Muscle of leg (tissue), 11 donors: Measurements from ENCODE around the gene SPAG8. TPM values are rescaled to one million over a fixed set of nuclear protein-coding genes. Genes with fewer than 3 reads are reported as not detected.

Experiments used
- DNase-seq: peaks from one replicate; pipeline ENCODE4 v3.0.0; 2013
- H3K27ac ChIP-seq: one replicate; pipeline ENCODE4 v1.5.1; 2013; ENCODE audit warnings: mild to moderate bottlenecking, low read length, control low read depth
- H3K27me3 ChIP-seq: one replicate; pipeline ENCODE4 v1.6.1; 2013; ENCODE audit warnings: low read length; ENCODE audit not compliant: control insufficient read depth, insufficient read depth
- H3K36me3 ChIP-seq: one replicate; pipeline ENCODE4 v1.6.1; 2013; ENCODE audit warnings: low read length; ENCODE audit not compliant: control insufficient read depth, insufficient read depth
- H3K4me1 ChIP-seq: one replicate; pipeline ENCODE4 v1.6.1; 2013; ENCODE audit warnings: low read length; ENCODE audit not compliant: control insufficient read depth, insufficient read depth
- H3K4me3 ChIP-seq: one replicate; pipeline ENCODE4 v1.5.1; 2013; ENCODE audit warnings: low read length, control low read depth
- H3K9me3 ChIP-seq: replicated peaks from 2 replicates; pipeline ENCODE4 v1.6.1; 2013; ENCODE audit warnings: low read depth, low read length; ENCODE audit not compliant: control insufficient read depth
- WGBS: methylation state at CpG from one replicate; pipeline ENCODE4 v1.1.5; 2013; ENCODE audit warnings: missing lambda C conversion rate; ENCODE audit not compliant: insufficient coverage; 5-methylcytosine and 5-hydroxymethylcytosine counted together
- polyA plus RNA-seq, 8 donors: library from polyadenylated mRNA; unstranded; fragments of 120-200 nt; gene quantifications; one replicate each; pipeline versions ENCODE4 v1.2.1 to v1.2.3, GENCODE V29; 2013; ENCODE audit warnings: inconsistent platforms in 1 of 8, low replicate concordance in 1 of 8; ENCODE audit not compliant: insufficient read length in 8 of 8, insufficient read depth in 1 of 8
- total RNA-seq: library from RNA; stranded (reverse); fragments of 120-200 nt; gene quantifications from one replicate; pipeline ENCODE4 v1.2.4, GENCODE V29; 2013

The SPAG8 gene
- total and polyA plus RNA-seq, 9 donors: 1.3 to 3.1 (median 2.0) TPM

GRCh38 chr9:35759795-35760194, 52.3 kb downstream of the SPAG8 start:
- Histone ChIP-seq H3K4me3 (no peak overlapping the region), H3K9me3 (no peaks in the 10 kb centered on the region), H3K36me3 (peaks cover 8% of the 10 kb centered on the region), H3K4me1 (peaks cover 12% of the 10 kb centered on the region), H3K27ac (no peak overlapping the region), H3K27me3 (no peaks in the 10 kb centered on the region)
- DNase-seq: no peak
- WGBS: 92% methylated on average over 4 of the region's 4 CpGs

Other genes starting within 250 kb of the SPAG8 start
- 12.8 TPM for gene TESK1, start 207.0 kb downstream of the SPAG8 start, total RNA-seq
- 10 to 100 TPM; 29.2 to 47.3 (median 39.9) TPM for gene TESK1, start 207.0 kb downstream of the SPAG8 start, polyA plus RNA-seq
- gene CD72, start 193.8 kb downstream of the SPAG8 start, total RNA-seq: 1.6 TPM
- gene CD72, start 193.8 kb downstream of the SPAG8 start, polyA plus RNA-seq: 1 to 10 TPM; 1.2 to 2.9 (median 1.8) TPM
- 0.09 TPM for gene SIT1, start 161.3 kb downstream of the SPAG8 start, total RNA-seq
- gene SIT1, start 161.3 kb downstream of the SPAG8 start, polyA plus RNA-seq: 1 to 10 TPM in 1 of 8 donors, under 1 TPM in 4, not detected in 3; 0.09 to 1.7 (median 0.27) TPM
- 19,485 TPM for gene RMRP, start 154.2 kb downstream of the SPAG8 start, total RNA-seq
- not detected for gene RMRP, start 154.2 kb downstream of the SPAG8 start, polyA plus RNA-seq
- 14.4 TPM for gene CCDC107, start 154.0 kb downstream of the SPAG8 start, total RNA-seq
- 10 to 100 TPM; 16.0 to 23.6 (median 18.0) TPM for gene CCDC107, start 154.0 kb downstream of the SPAG8 start, polyA plus RNA-seq
- 1.4 TPM for gene ARHGEF39, start 147.1 kb downstream of the SPAG8 start, total RNA-seq
- 1 to 10 TPM; 3.9 to 7.7 (median 5.6) TPM for gene ARHGEF39, start 147.1 kb downstream of the SPAG8 start, polyA plus RNA-seq
- 0.49 TPM for gene CA9, start 138.3 kb downstream of the SPAG8 start, total RNA-seq
- gene CA9, start 138.3 kb downstream of the SPAG8 start, polyA plus RNA-seq: 1 to 10 TPM in 2 of 8 donors, under 1 TPM in 6; 0.52 to 2.4 (median 0.71) TPM
- 5,909 TPM for gene TPM2, start 122.3 kb downstream of the SPAG8 start, total RNA-seq
- gene TPM2, start 122.3 kb downstream of the SPAG8 start, polyA plus RNA-seq: 1,000 to 10,000 TPM; 4,794 to 8,701 (median 8,114) TPM
- 78.0 TPM for gene TLN1, start 80.1 kb downstream of the SPAG8 start, total RNA-seq
- 100 to 1,000 TPM in 7 of 8 donors, 10 to 100 TPM in 1; 90.7 to 133 (median 118) TPM for gene TLN1, start 80.1 kb downstream of the SPAG8 start, polyA plus RNA-seq
- 27.0 TPM for gene CREB3, start 79.6 kb downstream of the SPAG8 start, total RNA-seq
- gene CREB3, start 79.6 kb downstream of the SPAG8 start, polyA plus RNA-seq: 10 to 100 TPM; 23.5 to 30.7 (median 26.4) TPM
- gene GBA2, start 63.0 kb downstream of the SPAG8 start, total RNA-seq: 42.9 TPM
- 10 to 100 TPM; 44.7 to 82.5 (median 62.0) TPM for gene GBA2, start 63.0 kb downstream of the SPAG8 start, polyA plus RNA-seq
- 11.4 TPM for gene RGP1, start 63.0 kb downstream of the SPAG8 start, total RNA-seq
- 10 to 100 TPM; 15.5 to 23.6 (median 19.7) TPM for gene RGP1, start 63.0 kb downstream of the SPAG8 start, polyA plus RNA-seq
- gene MSMP, start 58.0 kb downstream of the SPAG8 start, total RNA-seq: 0.18 TPM
- under 1 TPM in 2 of 8 donors, not detected in 6; 0.42 to 0.50 TPM for gene MSMP, start 58.0 kb downstream of the SPAG8 start, polyA plus RNA-seq
- gene NPR2, start 20.7 kb downstream of the SPAG8 start, total RNA-seq: 16.8 TPM
- gene NPR2, start 20.7 kb downstream of the SPAG8 start, polyA plus RNA-seq: 10 to 100 TPM; 21.6 to 37.3 (median 27.1) TPM
- 33.6 TPM for gene HINT2, start 2.8 kb upstream of the SPAG8 start, total RNA-seq
- 10 to 100 TPM; 24.5 to 35.6 (median 30.0) TPM for gene HINT2, start 2.8 kb upstream of the SPAG8 start, polyA plus RNA-seq
- gene FAM221B, start 16.5 kb upstream of the SPAG8 start, total RNA-seq: not detected
- gene FAM221B, start 16.5 kb upstream of the SPAG8 start, polyA plus RNA-seq: under 1 TPM; 0.08 to 0.26 (median 0.20) TPM
- gene TMEM8B, start 17.0 kb upstream of the SPAG8 start, total RNA-seq: 5.1 TPM
- 10 to 100 TPM; 12.8 to 22.3 (median 18.0) TPM for gene TMEM8B, start 17.0 kb upstream of the SPAG8 start, polyA plus RNA-seq
- not detected for gene OR13J1, start 58.1 kb upstream of the SPAG8 start, total RNA-seq
- under 1 TPM in 5 of 8 donors, not detected in 3; 0.07 to 0.29 (median 0.13) TPM for gene OR13J1, start 58.1 kb upstream of the SPAG8 start, polyA plus RNA-seq
- gene HRCT1, start 93.9 kb upstream of the SPAG8 start, total RNA-seq: 1.2 TPM
- 1 to 10 TPM in 7 of 8 donors, under 1 TPM in 1; 0.82 to 1.9 (median 1.4) TPM for gene HRCT1, start 93.9 kb upstream of the SPAG8 start, polyA plus RNA-seq
- 0.89 TPM for gene SPAAR, start 97.2 kb upstream of the SPAG8 start, total RNA-seq
- 1 to 10 TPM; 1.4 to 2.3 (median 1.9) TPM for gene SPAAR, start 97.2 kb upstream of the SPAG8 start, polyA plus RNA-seq
- not detected for gene OR2S2, start 145.9 kb upstream of the SPAG8 start, total RNA-seq
- under 1 TPM in 1 of 8 donors, not detected in 7; 0.11 TPM for gene OR2S2, start 145.9 kb upstream of the SPAG8 start, polyA plus RNA-seq
- 15.3 TPM for gene RECK, start 224.7 kb upstream of the SPAG8 start, total RNA-seq
- 10 to 100 TPM; 18.9 to 45.7 (median 26.7) TPM for gene RECK, start 224.7 kb upstream of the SPAG8 start, polyA plus RNA-seq